Smooth muscle cell (in vitro differentiated cells): ENCODE data around the gene MAP2K3. TPM values are rescaled to one million over a fixed set of nuclear protein-coding genes. Genes with fewer than 3 reads are reported as not detected.
"Not testable (repeated sequence)": the region's sequence is repeated elsewhere in the genome, so short reads cannot be mapped to it uniquely, and the experiment has no call there.

Source experiments
- DNase-seq: peaks from one replicate; lab custom pipeline; 2025; ENCODE audit not compliant: unreplicated experiment; lab: John Stamatoyannopoulos, UW
- H2AFZ ChIP-seq: fragments of 200-600 bp; sonication (generic); 2 replicates; pipeline ENCODE4 v1.6.0; 2016; ENCODE audit warnings: antibody characterized with exemption, low read depth, mild to moderate bottlenecking
- H3F3A ChIP-seq: fragments of 200-600 bp; sonication (generic); 2 replicates; pipeline ENCODE4 v1.6.0; 2017; ENCODE audit warnings: antibody characterized with exemption, low read depth
- H3K27ac ChIP-seq: fragments of 200-600 bp; sonication (generic); 2 replicates; pipeline ENCODE4 v1.5.1; 2016; ENCODE audit warnings: low read depth, mild to moderate bottlenecking
- H3K27me3 ChIP-seq: fragments of 200-600 bp; sonication (generic); 2 replicates; pipeline ENCODE4 v1.6.1; 2016; ENCODE audit warnings: low read depth, mild to moderate bottlenecking
- H3K36me3 ChIP-seq: fragments of 200-600 bp; sonication (generic); 2 replicates; pipeline ENCODE4 v1.5.1; 2016; ENCODE audit warnings: low read depth
- H3K4me1 ChIP-seq: fragments of 200-600 bp; sonication (generic); 2 replicates; pipeline ENCODE4 v1.5.1; 2016; ENCODE audit warnings: low read depth
- H3K4me2 ChIP-seq: fragments of 200-600 bp; sonication (generic); 2 replicates; pipeline ENCODE4 v1.6.0; 2016; ENCODE audit warnings: mild to moderate bottlenecking
- H3K4me3 ChIP-seq: fragments of 200-600 bp; sonication (generic); 2 replicates; pipeline ENCODE4 v1.5.1; 2016; ENCODE audit warnings: mild to moderate bottlenecking
- H3K79me2 ChIP-seq: fragments of 200-600 bp; sonication (generic); 2 replicates; pipeline ENCODE4 v1.6.0; 2016; ENCODE audit warnings: low read depth, mild to moderate bottlenecking
- H3K9ac ChIP-seq: fragments of 200-600 bp; sonication (generic); 2 replicates; pipeline ENCODE4 v1.6.0; 2016; ENCODE audit warnings: low read depth
- H3K9me3 ChIP-seq: fragments of 200-600 bp; sonication (generic); replicated peaks from 2 replicates; pipeline ENCODE4 v1.5.1; 2016; ENCODE audit warnings: low read depth
- H4K20me1 ChIP-seq: fragments of 200-600 bp; sonication (generic); 2 replicates; pipeline ENCODE4 v1.6.0; 2016; ENCODE audit warnings: low read depth
- WGBS: methylation state at CpG from one replicate; pipeline ENCODE4 v1.1.7; 2016; ENCODE audit warnings: low lambda C conversion rate; 5-methylcytosine and 5-hydroxymethylcytosine counted together
- polyA plus RNA-seq: library from polyadenylated mRNA; unstranded; fragments of >200 nt; fragmentation: Nextera tagmentation; extraction: Ambion mirVana; gene quantifications from 2 replicates; pipeline ENCODE4 v1.2.1, GENCODE V29; 2016
- total RNA-seq: library from RNA; depleted of rRNA; stranded (reverse); fragments of >200 nt; gene quantifications from 2 replicates; pipeline ENCODE4 v1.2.3, GENCODE V29; 2014
- TF ChIP-seq, protein P1 (sequence below): fragments of 200-600 bp; sonication (generic); IDR thresholded peaks from 2 replicates; pipeline ENCODE4 v1.5.1; 2017; ENCODE audit warnings: borderline replicate concordance, mild to moderate bottlenecking, antibody characterized with exemption; ENCODE audit not compliant: insufficient read depth, poor library complexity, severe bottlenecking

Gene MAP2K3
- total and polyA plus RNA-seq, 2 experiments from 2014 or later, result 14.2 to 53.8 TPM

DNA sequence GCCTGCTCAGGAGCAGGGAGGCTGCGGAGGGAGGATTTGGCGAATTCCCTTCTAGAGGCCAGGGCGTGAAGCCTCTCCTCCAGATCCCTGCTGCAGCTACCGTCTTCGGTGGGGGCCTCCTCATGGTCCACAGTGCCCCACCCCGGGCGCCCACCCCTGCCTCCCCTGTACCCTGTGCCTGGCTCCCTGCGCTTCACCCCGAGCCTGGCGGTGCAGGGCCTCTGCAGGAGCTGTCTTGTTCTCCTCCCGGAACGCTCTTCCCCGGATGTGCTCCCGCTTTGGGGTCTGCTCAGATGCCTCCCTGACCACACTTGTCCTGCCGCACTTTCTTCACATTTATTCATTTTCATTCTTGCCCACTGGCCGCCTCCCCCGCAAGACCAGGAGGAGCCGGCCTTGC, 33.3 kb downstream of the MAP2K3 start:
- H3K36me3 ChIP-seq, H3K9me3 ChIP-seq, H3K27ac ChIP-seq, H3K9ac ChIP-seq, H2AFZ ChIP-seq, H3K79me2 ChIP-seq, H3K4me1 ChIP-seq, H4K20me1 ChIP-seq, H3K27me3 ChIP-seq, H3K4me2 ChIP-seq, DNase-seq, H3K4me3 ChIP-seq, H3F3A ChIP-seq: not testable (repeated sequence)
- WGBS, result 85% methylated on average over 16 of the region's 18 CpGs

DNA sequence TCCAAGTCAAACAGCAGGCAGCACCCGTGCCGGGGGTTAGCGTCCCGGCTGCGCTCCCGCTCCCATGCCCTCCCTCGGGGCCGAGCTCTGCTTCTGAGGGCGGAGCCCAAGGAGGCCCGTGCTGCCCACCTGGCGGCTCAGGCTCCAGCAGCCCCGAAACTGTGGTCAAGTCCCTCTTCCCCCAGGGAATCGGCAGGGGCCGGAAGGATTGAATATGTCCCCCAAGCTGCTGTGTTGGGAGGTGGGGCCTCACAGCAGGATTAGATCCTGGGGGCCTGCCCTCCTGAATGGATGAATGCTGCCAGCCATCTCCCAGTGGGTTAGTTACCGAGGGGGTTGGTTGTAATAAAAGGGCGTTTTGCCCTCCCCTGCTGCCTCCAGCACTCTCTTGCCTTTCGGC, 33.9 kb downstream of the MAP2K3 start:
- H2AFZ ChIP-seq, result no peak overlapping the region
- H3K4me3 ChIP-seq, result no peak overlapping the region
- peaks cover 5% of the 10 kb centered on the region for H3F3A ChIP-seq
- peaks cover 3% of the 10 kb centered on the region for H3K4me1 ChIP-seq
- DNase-seq, result no peak
- no peaks in the 10 kb centered on the region for H3K9me3 ChIP-seq
- no peaks in the 10 kb centered on the region for H3K36me3 ChIP-seq
- TF ChIP-seq, protein P1, sequence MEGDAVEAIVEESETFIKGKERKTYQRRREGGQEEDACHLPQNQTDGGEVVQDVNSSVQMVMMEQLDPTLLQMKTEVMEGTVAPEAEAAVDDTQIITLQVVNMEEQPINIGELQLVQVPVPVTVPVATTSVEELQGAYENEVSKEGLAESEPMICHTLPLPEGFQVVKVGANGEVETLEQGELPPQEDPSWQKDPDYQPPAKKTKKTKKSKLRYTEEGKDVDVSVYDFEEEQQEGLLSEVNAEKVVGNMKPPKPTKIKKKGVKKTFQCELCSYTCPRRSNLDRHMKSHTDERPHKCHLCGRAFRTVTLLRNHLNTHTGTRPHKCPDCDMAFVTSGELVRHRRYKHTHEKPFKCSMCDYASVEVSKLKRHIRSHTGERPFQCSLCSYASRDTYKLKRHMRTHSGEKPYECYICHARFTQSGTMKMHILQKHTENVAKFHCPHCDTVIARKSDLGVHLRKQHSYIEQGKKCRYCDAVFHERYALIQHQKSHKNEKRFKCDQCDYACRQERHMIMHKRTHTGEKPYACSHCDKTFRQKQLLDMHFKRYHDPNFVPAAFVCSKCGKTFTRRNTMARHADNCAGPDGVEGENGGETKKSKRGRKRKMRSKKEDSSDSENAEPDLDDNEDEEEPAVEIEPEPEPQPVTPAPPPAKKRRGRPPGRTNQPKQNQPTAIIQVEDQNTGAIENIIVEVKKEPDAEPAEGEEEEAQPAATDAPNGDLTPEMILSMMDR, result no peak
- WGBS, result 62% methylated on average over 17 of the region's 17 CpGs
- H3K79me2 ChIP-seq, result no peaks in the 10 kb centered on the region
- H3K9ac ChIP-seq, result no peak overlapping the region
- no peak overlapping the region for H3K27ac ChIP-seq
- H3K4me2 ChIP-seq, result no peak overlapping the region
- H4K20me1 ChIP-seq, result no peaks in the 10 kb centered on the region
- no peaks in the 10 kb centered on the region for H3K27me3 ChIP-seq

DNA sequence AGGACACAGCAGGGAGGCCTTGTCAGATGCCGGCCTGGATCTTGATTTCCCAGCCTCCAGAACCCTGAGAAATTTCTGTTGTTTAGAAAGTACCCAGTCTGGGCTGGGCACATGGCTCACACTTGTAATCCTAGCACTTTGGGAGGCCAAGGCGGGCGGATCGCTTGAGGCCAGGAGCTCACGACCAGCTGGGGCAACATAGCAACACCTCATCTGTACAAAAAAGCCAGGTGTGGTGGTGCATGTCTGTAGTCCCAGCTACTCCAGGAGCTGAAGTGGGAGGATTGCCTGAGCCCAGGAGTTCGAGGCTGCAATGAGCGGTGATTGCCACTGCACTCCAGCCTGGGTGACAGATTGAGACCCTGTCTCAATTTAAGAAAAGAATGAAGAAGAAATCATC, 34.3 kb downstream of the MAP2K3 start:
- not testable (repeated sequence) for H3K36me3 ChIP-seq, H3K79me2 ChIP-seq, H3K4me3 ChIP-seq, H4K20me1 ChIP-seq, H3K4me2 ChIP-seq, H3K4me1 ChIP-seq, DNase-seq, H3K27me3 ChIP-seq, H3F3A ChIP-seq, H3K9ac ChIP-seq, H2AFZ ChIP-seq, H3K9me3 ChIP-seq, H3K27ac ChIP-seq
- WGBS, result 86% methylated on average over 7 of the region's 7 CpGs

DNA sequence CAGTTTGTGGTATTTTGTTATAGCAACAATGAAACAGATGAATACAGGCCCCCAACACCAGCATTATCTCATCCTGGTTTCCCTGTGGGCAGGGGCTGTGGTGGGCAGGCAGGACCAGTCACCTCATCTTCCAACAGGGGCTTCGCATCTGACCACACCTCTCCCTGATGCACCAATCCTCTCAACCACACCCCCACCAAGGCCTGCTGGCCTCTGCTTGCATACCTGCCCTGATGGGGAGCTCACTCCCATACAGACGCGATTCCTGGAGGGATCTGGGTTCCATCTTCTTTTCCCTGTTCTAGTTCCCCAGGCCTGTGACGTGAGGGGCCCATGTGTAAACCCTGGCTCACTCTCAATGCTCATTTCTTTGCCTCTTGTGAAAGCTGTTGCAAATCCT, 34.7 kb downstream of the MAP2K3 start:
- not testable (repeated sequence) for H3K27me3 ChIP-seq, H3K79me2 ChIP-seq, H3K9ac ChIP-seq, H3K9me3 ChIP-seq, H3K4me2 ChIP-seq, H4K20me1 ChIP-seq, H2AFZ ChIP-seq, H3K4me3 ChIP-seq, H3K4me1 ChIP-seq, DNase-seq, H3K36me3 ChIP-seq, H3F3A ChIP-seq, H3K27ac ChIP-seq
- 87% methylated on average over 4 of the region's 4 CpGs for WGBS

DNA sequence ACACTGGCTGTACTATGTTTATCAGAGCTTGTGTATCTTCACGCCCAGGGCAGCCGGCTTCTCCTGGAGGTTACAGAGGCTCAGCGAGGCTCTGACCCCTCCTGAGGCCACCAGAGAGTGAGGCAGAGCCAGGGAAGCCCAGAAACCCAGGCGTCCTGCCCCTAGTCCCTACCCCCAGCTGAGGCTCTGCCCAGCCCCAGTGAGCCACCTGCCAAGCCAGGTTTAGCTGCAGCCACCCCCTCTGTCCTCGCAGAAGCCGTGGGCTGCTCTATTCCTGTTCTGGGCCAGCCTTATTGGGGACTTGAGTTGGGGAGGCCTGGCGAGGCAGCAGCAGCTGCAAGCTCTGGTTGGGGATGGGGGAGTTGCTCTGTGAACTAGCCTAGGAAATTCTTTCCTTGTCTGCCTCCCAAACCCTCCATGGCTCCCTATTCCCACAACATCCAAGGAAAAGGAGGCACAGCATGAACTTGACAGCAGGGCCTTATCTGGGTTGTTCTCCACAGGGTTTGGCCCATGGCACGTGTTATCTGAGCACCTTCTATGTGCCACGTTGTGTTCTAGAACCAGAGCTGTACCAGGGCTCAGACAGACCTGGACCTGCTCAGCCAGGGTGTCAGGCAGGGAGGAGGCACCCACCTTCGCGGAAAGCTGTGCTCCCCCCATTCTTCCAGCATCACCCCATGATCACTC, 35.3 kb downstream of the MAP2K3 start:
- H3K9me3 ChIP-seq, H3K27ac ChIP-seq, H3K4me2 ChIP-seq, H2AFZ ChIP-seq, H3K9ac ChIP-seq, H3K36me3 ChIP-seq, H3K79me2 ChIP-seq, H3K4me3 ChIP-seq, H4K20me1 ChIP-seq, H3K4me1 ChIP-seq, H3K27me3 ChIP-seq, DNase-seq, H3F3A ChIP-seq: not testable (repeated sequence)
- 78% methylated on average over 11 of the region's 11 CpGs for WGBS

DNA sequence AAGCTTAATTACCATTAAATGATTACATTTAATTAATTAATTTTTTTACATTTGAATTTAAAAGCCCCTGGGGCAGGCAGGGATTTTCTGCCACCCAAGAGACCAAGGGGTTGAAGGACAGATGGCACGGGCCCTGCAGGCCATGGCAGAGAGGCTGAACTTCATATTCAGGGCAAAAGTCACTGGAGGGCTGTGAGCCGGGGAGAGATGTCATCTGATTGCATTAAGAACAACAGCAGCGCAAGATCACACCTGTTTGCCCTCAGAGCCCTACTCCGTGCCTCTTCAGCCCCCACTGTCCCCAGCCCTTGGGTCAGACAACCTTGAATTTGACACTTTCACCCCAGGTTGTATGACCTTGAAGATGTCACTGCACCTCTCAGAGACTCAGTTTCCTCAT, 35.9 kb downstream of the MAP2K3 start:
- H2AFZ ChIP-seq, H3K4me2 ChIP-seq, H3K27me3 ChIP-seq, H3K79me2 ChIP-seq, H3K4me1 ChIP-seq, DNase-seq, H3K9me3 ChIP-seq, H3F3A ChIP-seq, H3K9ac ChIP-seq, H3K4me3 ChIP-seq, H4K20me1 ChIP-seq, H3K36me3 ChIP-seq, H3K27ac ChIP-seq: not testable (repeated sequence)
- WGBS, result 78% methylated on average over 4 of the region's 4 CpGs

DNA sequence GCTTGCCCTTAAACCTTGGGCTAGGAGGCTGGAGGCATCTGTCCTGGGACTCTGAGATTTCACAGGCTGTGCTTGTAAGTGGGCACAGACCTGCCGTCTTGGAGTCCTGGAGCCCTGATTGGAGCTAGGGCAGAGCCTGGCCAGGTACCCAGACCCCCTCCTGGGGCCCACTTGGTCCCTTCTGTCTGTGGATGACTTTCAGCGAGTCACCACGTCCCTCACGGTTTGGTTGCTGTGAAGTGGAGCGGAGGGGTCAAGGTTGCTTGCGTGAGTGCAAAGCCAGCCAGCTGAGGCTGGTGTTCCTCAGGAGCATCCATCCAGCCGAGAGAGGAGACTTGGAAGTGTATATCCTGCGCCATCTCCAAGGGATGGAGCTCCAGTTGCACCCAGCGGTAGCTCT, 36.5 kb downstream of the MAP2K3 start:
- H3K79me2 ChIP-seq, H4K20me1 ChIP-seq, H3K4me3 ChIP-seq, H2AFZ ChIP-seq, H3K27ac ChIP-seq, H3K36me3 ChIP-seq, H3K4me1 ChIP-seq, H3K4me2 ChIP-seq, H3K27me3 ChIP-seq, H3K9me3 ChIP-seq, H3K9ac ChIP-seq, H3F3A ChIP-seq, DNase-seq: not testable (repeated sequence)
- whole genome bisulfite sequencing, result 74% methylated on average over 9 of the region's 9 CpGs

DNA sequence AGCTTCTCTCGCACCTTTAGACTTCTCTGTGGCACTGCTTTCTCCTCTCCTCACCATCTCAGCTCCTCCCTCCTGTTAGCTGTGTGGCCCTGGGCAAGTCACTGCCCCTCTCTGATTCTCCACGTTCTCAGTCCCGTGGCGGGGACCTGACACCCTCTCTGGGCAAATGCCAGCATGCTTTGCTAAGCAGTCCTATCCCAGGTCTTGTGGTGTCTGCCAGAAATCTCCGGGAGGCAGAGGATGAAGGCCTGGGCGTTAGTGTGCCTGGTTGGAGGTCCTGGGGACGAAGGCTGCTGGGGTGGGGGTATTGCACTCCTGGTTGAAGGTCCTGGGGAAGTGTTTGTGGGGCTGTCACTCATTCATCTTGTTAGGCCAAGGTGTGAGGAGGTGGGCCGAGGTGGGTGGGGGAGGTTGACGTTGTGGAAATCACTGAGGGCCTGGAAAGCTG, 37.3 kb downstream of the MAP2K3 start:
- not testable (repeated sequence) for H2AFZ ChIP-seq, H3K4me2 ChIP-seq, H3K36me3 ChIP-seq, H3K9ac ChIP-seq, H3F3A ChIP-seq, H3K4me1 ChIP-seq, H4K20me1 ChIP-seq, H3K79me2 ChIP-seq, H3K27ac ChIP-seq, H3K4me3 ChIP-seq, H3K27me3 ChIP-seq, H3K9me3 ChIP-seq, DNase-seq
- WGBS, result 87% methylated on average over 9 of the region's 9 CpGs
